Measurements from ENCODE around the gene ATP10D.
"Not testable (repeated sequence)": the region's sequence is repeated elsewhere in the genome, so short reads cannot be mapped to it uniquely, and the experiment has no call there.

Gene ATP10D

GRCh38 chr4:47485047-47485692, at the start of gene ATP10D:
Gene ATP10D (plus strand): TSS chr4:47485275. CDS start chr4:47512541, 27,266 bp downstream.
- peak; percentile 66 for DNase-seq

DNA sequence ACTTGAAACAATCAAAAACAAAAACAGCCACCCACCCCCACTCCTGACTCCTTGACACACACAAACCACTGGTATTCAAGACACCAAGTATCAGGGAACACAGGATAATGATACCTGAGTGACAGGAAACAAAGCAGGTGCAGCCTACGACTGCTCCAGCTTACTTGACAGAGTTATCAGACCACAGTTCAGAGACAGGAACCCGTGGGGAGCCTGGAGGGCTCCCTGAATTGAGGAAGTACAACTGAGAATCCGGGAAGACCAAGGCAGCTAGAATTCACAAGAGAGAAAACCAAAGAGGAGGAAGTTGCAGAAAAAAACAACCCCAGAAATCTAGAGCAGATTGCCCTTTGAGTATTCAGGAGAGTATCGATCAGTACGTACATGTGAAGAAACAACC, 42.1 kb upstream of the ATP10D start:
- no peak for DNase-seq

- DNase-seq = no peak
Measured at GRCh38 chr4:47444031-47444430, 41.0 kb upstream of the ATP10D start.

- no peak for DNase-seq
Measured at GRCh38 chr4:47451657-47452056, 33.4 kb upstream of the ATP10D start.

DNA sequence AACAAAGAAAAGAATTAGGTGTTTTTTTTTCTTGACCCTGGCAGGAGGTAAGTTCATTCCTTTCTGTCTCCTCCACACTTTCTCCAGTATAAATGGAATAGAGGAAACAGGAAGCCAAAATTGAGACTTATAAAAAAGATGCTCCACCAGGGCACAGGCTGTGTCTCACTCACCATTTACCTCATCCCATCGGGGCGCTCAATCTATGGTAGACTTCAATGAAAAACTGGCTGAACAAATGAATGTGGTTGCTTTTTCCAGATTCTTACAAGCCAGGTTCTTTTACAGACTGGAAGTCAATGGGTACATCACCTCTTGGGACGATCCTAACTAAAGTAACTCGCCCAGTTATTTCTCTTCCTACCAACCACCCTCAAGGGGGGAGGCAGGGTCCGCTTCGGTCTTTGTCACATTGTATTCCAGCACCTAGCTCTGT, 22.3 kb upstream of the ATP10D start:
- DNase-seq = no peak

GRCh38 chr4:47463235-47463956, 21.7 kb upstream of the ATP10D start, which contains the start of gene COMMD8:
Gene COMMD8 (minus strand): TSS chr4:47463702. CDS start chr4:47463651, 51 bp downstream.
- DNase-seq = peak; percentile 94

GRCh38 chr4:47465004-47465403, 20.1 kb upstream of the ATP10D start:
- DNase-seq = no peak

DNA sequence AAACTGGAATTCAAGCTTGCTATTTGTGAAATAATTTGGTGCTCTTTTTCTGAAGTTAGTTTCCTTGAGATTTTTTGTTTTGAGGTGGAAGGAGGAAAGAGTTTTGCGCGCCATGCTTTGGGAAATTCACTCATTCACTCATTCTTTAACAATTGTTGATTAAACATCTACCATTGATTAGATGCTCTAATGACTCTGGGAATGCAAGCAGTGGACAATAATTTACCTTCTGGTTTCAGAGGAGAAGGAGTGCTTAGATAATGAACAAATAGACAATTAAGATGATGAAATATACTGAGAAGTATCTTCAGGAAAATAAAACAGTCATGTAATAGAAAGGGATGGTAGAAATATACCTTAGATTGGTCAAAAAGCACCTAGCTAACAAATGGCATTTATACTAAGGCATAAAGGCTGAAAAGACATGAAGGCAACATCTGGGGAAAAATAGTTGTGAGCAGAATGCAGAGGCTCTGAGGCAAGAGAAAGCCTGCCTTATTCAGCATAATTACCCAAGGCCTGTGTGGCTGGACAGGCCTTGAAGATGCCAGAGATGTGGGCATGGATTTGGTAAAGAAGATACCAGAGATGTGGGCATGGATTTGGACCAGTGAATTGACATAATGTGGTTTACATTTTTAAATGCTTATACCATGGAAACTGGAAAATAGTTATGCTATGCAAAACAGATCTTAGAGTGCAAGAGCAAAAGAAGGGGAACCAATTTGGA, 18.9 kb upstream of the ATP10D start:
- no peak for DNase-seq

DNA sequence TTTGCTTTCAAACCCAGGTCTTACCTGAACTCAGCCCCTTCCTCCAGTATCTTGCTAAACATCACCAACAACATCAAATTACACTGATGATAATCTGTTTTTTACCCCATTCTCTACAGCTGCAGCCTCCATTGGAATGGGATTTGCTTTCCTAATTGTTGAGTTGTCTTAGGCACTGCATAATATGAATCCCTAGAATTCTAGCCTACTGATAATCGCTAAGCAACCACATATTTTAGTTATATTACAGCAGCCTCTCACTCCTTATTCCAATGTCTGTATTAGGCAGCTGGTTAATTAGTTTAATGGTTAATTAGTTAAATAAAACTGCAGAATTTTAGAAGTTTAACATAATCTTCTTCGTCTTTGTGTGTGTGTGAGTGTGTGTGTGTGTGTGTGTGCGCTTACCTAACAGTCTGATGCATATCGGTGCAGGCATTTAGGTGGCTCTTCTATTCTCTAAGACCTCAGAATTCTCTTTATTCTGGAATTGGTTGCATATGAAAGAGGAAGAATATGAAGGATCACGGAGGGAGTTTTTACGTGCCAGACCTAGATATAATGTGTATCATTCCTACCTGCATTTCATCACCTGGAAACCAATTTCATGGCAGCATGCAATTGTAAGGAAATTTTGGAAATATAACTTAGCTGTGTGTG, 16.2 kb upstream of the ATP10D start:
- DNase-seq = no peak

GRCh38 chr4:47469951-47470350, 15.1 kb upstream of the ATP10D start:
- no peak for DNase-seq

GRCh38 chr4:47471064-47471463, 14.0 kb upstream of the ATP10D start:
- no peak for DNase-seq

GRCh38 chr4:47471591-47471990, 13.5 kb upstream of the ATP10D start:
- DNase-seq = no peak

GRCh38 chr4:47473141-47473750, 11.8 kb upstream of the ATP10D start:
- DNase-seq = no peak

DNA sequence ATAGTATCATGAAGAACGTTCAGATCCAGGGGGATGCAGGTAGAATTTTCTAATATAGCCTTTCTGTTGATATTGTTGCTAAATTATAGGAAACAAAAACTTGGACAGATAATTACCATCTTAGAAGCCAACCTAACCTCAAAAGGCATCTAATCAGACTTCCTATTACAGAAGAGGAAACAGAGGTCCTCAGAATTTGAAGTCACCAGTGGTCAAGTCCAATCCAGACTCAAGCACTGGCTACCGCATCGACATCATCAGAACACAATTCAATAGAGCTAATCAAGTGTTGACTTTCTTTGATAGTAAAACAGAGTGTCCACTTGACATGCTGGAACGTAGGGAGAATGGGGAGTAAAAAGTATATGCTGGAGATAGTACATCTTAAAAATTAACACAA, 10.3 kb upstream of the ATP10D start:
- DNase-seq = no peak

- no peak for DNase-seq
Measured at GRCh38 chr4:47475411-47475810, 9.7 kb upstream of the ATP10D start.

DNA sequence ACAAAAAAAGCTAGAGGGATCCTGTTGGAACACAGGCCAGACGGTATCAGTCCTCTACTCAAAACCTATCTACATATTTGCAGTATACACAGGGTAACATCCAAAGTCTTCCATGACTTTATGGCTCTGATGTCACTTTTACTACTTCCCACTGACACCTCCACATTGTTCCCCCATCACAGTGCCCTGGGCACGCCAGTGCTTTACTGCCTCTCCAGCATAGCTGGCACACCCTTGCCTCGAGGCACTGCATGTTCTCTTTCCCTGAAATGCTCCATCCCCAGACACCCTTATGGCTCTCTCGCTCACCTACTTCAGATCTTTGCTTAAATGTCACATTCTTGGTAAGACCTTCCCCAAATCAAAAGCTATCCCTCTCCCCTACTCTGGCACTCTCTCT, 6.3 kb upstream of the ATP10D start:
- no peak for DNase-seq

DNA sequence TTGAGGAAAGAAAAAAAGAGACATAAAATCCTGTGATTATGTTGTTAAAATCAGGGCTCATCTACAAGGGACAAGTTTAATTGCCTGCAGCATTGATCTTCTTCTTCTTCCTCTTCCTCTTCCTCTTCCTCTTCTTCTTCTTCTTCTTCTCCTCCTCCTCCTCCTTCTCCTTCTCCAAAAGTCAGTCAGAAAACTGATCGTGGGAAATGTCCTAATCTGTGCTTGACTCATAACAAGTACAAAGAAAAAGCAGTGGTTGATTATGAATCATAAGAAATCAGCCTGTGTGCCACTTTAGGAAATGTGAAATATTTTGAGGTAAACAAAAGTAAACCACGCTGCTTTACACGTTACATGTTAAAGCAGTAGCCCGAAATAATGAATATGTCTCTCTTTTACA, 2.7 kb upstream of the ATP10D start:
- no peak for DNase-seq

DNA sequence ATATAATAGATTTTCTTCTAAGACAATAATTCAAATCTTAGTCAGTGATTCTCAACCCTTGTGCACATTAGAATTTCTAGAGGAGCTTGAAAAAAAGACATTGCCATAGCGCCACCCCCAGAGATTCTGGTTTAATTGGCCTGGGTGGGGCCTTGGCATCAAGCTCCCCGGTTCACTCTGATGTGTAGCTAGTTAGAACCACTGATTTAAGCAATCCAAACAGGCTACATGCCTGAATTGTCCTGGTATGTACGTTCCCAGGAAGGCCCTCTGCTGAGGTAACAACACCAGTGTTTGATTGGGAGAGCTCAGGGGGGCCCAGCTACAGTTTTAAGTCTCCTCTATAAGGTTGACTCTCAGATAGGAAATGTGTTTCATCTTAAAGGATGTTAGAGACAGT, 1.3 kb upstream of the ATP10D start:
- no peak for DNase-seq

GRCh38 chr4:47484168-47484567, 907 bp upstream of the ATP10D start:
- DNase-seq = no peak

- no peak for DNase-seq
Measured at GRCh38 chr4:47485768-47486167, 693 bp downstream of the ATP10D start.

GRCh38 chr4:47486231-47486673, 1.2 kb downstream of the ATP10D start:
- DNase-seq = no peak

GRCh38 chr4:47486727-47487126, 1.7 kb downstream of the ATP10D start:
- DNase-seq = not testable (repeated sequence)

DNA sequence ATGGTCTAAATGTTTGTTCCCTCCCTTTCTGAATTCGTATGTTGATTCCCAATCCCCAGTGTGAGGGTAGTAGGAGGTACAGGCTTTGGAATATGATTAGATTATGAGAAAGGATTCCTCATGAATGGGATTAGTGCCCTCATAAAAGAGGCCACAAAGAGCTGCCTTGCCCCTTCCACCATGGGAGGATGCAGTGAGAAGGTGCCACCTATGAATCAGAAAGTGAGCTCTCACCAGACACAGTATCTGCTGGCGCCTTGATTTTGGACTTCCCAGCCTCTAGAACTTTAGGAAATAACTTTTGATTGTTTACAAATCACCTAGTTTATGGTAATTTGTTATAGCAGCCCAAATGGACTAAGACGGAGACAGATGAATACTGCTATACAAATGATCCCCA, 3.6 kb downstream of the ATP10D start:
- no peak for DNase-seq
